VCaP (cell line): ENCODE measurements around the gene TEX52.

ENCODE experiments used
- H3K27ac ChIP-seq: fragments of 450-650 bp; 2 replicates; pipeline ENCODE4 v1.5.1; 2017
- CTCF ChIP-seq: fragments of 450-650 bp; conservative IDR thresholded peaks from 2 replicates; pipeline ENCODE4 v1.5.1; 2017; ENCODE audit warnings: mild to moderate bottlenecking, moderate library complexity

Gene TEX52

GRCh38 chr12:2803635-2804392, 53.0 kb downstream of the TEX52 start:
- no peak for TF ChIP-seq CTCF
- peak overlapping the region; percentile 97 for H3K27ac ChIP-seq

- no peak for TF ChIP-seq CTCF
- peak overlapping the region; percentile 97 for H3K27ac ChIP-seq
These were observed 55.6 kb downstream of the TEX52 start for GRCh38 chr12:2801044-2801783.

GRCh38 chr12:2800046-2800570, 56.7 kb downstream of the TEX52 start:
- TF ChIP-seq CTCF: no peak
- H3K27ac ChIP-seq: peak overlapping the region; percentile 97
